Measurements from ENCODE around the gene SERPINA1.
"Not testable (repeated sequence)": the region's sequence is repeated elsewhere in the genome, so short reads cannot be mapped to it uniquely, and the experiment has no call there.

Gene SERPINA1

DNA sequence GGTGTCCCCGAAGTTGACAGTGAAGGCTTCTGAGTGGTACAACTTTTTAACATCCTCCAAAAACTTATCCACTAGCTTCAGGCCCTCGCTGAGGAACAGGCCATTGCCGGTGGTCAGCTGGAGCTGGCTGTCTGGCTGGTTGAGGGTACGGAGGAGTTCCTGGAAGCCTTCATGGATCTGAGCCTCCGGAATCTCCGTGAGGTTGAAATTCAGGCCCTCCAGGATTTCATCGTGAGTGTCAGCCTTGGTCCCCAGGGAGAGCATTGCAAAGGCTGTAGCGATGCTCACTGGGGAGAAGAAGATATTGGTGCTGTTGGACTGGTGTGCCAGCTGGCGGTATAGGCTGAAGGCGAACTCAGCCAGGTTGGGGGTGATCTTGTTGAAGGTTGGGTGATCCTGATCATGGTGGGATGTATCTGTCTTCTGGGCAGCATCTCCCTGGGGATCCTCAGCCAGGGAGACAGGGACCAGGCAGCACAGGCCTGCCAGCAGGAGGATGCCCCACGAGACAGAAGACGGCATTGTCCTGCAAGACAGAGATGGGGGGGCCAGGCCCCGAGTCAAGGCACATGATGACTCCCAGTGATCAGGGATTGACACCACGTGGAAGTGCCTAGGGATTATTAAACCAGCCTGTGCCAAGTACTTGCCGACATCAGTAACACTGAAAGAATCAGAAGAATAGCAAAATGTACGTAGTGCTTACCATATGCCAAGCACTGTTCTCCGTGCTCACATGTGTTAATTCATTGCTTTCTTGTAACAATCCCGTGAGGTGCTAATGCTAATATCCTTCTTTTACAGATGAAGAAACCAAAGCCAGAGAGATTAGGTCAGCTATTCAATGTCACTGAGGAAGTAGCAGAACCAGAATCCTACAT, 5.4 kb downstream of the SERPINA1 start:
- DNase-seq, result no peak

DNA sequence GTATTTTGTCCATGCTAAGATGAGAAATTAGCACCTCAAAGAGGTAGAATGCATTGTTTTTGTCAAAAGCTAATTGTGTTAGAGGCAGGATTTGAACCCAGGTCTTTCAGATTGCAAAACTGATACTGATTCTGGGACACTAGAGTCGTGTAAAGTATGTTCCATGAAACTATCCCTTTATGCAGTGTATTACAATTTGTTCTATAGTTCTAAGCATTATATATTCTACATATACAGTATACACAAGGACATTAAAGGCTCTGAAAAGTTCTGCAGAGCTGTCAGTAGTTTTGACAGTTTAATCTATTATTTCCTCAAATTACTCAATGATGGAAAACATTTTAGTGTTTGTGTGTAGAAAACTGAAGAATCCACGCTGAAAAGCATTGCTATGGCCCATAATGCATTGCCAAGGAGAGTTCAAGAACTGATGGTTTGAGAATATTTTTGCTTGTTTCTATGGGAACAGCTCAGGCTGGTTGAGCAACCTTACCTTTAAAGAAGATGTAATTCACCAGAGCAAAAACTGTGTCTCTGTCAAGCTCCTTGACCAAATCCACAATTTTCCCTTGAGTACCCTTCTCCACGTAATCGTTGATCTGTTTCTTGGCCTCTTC, 6.2 kb downstream of the SERPINA1 start:
- no peak for DNase-seq

DNA sequence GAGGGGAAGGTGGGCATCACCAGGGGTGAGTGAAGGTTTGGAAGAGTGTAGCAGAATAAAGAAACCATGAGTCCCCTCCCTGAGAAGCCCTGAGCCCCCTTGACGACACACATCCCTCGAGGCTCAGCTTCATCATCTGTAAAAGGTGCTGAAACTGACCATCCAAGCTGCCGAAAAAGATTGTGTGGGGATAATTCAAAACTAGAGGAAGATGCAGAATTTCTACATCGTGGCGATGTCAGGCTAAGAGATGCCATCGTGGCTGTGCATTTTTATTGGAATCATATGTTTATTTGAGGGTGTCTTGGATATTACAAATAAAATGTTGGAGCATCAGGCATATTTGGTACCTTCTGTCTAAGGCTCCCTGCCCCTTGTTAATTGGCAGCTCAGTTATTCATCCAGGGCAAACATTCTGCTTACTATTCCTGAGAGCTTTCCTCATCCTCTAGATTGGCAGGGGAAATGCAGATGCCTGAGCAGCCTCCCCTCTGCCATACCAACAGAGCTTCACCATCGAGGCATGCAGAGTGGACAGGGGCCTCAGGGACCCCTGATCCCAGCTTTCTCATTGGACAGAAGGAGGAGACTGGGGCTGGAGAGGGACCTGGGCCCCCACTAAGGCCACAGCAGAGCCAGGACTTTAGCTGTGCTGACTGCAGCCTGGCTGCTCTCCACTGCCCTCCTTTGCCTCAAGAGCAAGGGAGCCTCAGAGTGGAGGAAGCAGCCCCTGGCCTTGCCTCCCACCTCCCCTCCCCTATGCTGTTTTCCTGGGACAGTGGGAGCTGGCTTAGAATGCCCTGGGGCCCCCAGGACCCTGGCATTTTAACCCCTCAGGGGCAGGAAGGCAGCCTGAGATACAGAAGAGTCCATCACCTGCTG, 7.0 kb downstream of the SERPINA1 start:
- no peak for DNase-seq

DNA sequence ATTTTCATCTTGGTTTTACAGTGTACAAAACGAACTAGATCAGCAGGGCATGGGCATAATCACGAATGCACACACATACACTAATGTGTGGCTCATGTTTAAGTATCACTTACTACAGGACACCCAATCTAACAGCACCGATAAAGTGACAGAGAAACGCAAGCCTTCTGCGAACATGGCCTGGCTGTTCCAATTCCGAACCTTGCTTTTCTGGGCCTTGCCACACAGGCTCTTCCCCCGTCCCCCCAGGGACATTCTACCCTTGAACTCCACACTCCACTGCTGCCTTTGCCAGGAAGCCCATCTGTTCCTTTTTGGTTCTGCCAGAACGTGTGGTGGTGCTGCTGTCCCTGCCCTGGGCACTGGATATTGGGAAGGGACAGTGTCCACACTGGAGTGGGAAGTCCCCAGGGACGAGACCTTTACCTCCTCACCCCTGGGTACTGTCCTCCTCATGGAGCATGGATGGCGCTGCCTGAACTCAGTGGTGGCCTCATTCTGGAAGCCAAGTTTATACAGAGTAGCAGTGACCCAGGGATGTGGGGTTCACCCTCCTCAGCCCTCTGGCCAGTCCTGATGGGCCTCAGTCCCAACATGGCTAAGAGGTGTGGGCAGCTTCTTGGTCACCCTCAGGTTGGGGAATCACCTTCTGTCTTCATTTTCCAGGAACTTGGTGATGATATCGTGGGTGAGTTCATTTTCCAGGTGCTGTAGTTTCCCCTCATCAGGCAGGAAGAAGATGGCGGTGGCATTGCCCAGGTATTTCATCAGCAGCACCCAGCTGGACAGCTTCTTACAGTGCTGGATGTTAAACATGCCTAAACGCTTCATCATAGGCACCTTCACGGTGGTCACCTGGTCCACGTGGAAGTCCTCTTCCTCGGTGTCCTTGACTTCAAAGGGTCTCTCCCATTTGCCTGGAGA, 7.9 kb downstream of the SERPINA1 start:
- no peak for DNase-seq

DNA sequence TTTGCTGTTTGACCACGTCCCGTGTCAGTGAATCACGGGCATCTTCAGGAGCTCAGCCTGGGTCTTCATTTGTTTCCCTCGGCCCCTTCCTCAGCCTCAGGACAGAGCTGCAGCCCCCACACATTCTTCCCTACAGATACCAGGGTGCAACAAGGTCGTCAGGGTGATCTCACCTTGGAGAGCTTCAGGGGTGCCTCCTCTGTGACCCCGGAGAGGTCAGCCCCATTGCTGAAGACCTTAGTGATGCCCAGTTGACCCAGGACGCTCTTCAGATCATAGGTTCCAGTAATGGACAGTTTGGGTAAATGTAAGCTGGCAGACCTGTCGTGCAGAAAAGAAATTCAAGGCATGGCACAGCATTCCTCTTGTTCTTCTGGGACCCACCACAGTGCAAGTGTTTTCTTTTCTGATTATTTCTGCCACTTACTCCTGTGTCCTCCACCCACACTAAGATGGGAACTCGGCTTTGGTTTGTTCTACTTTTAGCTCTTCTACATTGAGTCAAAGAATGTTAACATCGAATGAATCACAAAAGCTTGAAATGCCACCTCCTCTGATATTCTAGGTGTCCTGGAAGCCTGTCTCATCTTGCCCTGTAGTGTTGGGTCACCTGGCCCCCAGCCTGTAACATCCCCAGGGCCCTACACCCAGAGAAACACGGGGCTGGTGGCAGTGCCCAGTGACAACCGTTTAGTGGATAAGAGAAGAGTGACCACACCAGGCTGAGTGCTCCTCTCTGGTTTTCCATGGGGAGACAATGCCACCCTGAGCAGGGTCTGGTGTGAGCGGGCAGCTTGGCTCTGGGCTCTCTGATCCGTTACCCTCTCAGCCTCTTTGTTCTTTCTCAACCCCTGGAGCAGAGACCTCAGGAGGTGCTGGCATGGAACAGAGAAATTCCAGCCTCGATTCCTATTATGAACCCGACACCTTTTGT, 8.8 kb downstream of the SERPINA1 start:
- no peak for DNase-seq

DNA sequence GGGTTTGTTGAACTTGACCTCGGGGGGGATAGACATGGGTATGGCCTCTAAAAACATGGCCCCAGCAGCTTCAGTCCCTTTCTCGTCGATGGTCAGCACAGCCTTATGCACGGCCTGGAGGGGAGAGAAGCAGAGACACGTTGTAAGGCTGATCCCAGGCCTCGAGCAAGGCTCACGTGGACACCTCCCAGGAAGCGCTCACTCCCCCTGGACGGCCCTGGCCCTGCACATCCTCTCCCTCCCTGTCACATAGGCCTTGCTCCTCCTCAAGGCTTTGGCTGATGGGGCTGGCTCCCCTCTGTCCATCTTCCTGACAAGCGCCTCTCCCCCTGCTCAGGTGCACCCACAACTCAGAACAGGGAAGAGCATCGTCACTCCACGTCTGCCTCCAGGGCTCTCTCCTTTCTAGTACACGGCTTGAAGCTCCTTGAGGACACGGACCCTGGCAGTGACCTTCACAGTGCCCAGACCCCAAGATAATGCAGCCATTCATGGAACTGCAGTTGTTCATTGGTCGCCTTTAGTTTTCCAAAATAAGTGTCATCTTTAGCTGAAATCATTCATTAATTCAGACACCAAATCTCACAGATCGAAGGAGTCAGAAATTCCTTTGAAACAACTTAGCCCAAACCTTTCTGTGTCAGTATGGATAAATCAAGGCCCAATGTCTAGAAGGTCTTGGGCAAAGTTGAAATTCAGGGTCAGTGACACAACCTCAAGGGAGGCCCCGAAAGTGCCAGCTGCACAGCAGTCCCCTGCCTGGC, 9.7 kb downstream of the SERPINA1 start:
- no peak for DNase-seq

DNA sequence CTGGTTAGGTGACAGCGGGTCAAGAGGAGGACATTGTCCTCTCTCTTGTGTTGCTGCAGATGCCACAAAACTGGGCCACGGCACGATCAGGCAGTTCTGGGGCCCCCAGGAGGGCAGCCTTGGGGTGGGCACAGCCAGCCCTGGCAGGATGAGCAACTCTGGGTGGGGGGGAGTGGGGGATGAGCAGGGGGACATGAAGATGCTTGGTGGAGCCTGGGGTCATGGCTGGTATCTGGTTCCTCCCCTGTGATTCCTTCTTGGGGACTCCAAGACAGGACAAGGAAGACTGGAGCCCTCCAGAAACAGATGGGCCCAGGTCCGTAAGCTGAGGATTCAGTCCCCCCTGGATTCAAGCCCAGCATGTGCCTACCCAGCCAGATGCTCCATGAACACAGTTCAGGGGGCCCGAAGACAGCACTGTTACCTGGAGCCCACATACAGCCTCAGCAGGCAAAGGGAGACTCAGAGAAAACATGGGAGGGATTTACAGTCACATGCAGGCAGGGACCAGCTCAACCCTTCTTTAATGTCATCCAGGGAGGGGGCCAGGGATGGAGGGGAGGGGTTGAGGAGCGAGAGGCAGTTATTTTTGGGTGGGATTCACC, 10.4 kb downstream of the SERPINA1 start:
- DNase-seq, result no peak

DNA sequence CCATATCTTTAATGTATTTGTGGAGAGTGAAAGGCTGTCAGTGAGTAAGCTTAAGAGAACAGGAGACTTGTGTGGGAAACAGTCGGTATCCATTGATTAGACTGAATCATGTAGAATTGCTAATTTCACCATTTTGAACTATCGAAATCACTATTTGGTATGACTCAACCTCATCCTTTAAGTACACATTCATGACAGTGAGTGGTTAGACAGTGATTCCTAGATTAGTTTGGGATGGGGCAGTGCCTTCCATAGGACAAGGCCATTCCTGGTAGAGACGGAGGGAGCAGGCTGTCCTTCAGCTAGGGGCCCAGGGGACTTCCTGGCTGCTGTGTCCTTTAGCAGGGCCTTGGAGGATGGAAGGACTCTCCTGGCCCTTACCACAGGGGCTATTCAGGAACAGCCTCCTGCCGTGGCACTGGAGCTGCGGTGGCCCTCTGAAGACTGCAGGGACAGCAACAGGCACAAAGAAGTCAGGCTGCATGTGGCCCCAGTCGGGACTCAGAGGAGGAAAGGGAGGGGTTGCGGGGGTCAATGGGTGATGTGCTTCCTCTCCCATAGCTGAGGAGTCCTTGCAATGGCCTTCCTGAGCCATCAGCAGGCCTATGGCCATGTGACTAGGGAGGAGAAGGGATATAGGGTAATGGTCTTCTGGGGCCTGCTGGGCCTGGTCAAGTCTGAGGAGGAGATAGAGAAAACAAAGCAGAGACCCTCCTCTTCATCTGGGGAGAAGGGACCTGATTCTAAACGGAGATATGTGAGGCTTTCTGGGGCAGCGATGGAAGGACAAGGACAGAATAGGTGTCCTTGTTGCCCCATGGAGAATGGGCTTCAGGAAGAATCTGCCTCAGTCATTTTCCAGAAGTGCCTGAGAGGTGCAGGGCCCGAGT, 11.2 kb downstream of the SERPINA1 start:
- DNase-seq, result no peak

DNA sequence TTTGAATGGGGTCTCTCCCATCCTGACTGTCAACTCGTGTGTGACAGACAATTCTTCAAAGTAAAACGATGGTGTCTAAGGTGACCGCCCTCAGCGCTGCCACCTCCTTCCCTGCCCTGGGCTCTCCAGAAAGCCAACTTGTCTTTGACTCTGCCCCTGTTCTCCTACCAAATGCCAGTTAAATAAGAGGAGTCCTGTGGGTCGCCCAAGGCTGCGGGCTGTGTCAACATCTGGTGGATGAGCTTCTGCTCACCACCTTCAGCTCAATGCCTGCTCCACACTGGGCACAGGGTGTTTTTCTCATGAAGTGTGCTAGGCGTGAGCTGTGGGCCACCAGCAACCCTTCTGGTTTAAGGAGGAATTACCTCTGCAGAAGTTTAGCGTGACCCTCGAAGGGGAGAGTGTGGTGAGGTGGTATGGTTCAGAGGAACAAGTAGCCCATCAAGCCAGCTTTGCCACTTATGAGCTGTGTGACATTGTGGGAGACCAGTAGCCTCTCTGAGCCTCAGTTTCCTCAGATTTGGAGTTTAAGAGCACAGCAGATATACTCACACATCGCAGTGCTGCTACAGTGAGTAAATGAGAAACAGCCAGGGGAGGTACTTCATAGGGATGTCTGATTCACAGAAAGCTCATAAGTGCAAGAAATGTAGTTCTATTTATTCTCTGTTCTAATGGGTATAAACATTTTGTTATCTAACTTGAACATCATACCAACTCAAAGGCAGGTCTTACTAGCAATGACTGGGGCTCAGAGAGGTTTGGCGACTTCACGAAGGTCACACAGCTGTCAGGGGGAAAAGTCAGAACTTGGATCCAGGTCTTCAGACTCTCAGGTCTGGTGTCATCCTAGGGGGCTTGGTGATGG, 12.1 kb downstream of the SERPINA1 start:
- DNase-seq, result no peak

DNA sequence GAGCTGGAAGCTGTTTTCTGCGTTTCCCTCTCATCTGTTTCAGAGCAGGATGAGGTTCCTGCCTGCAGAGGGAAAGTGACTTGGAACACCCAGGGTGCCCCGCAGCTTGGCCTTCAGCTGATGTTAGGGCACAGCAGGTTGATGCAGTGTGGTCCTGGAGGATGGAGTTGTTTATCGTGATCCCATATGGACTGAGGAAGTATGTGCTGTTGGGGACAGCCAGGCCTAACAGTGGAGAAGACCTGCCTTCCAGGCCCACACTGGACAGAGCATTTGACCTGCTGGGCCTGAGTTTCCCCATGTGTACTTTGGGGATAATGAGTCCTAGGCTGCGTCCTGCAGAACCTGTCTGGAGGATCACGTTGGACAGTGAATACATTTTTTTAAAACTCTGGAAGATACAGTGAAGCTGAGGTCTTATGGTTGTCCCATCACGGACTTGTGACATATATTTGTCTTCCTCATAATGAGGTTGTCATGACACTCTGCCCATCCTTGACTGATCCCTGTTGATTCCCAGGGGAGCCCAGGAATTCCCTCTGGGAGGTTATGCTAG, 12.8 kb downstream of the SERPINA1 start:
- DNase-seq, result no peak

DNA sequence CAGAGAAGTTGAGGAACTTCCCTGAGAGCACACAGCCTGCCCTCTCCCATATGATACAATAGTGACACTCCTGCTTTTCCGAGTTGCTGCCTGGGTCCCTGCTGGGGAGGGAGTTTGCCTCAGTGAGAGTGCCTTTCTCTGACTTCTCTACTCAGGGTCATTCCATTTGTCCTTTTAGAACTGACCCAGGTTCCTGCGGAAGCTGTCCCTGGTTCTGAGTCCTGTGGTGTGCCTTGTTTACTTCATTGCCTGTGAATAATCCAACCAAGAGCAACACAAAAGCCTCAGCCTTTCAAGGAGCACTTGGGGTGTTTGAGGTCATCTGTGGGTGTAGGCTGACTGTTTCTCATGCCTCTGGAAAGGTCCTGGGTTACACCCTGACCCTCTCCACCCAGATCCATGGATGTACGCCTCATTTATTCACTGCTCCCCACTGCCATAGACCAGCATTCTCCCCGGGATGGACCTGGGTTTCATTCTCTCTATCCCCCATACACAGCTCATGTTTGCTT, 13.6 kb downstream of the SERPINA1 start:
- peak in 1 of 2 donors; percentile 42 for DNase-seq

DNA sequence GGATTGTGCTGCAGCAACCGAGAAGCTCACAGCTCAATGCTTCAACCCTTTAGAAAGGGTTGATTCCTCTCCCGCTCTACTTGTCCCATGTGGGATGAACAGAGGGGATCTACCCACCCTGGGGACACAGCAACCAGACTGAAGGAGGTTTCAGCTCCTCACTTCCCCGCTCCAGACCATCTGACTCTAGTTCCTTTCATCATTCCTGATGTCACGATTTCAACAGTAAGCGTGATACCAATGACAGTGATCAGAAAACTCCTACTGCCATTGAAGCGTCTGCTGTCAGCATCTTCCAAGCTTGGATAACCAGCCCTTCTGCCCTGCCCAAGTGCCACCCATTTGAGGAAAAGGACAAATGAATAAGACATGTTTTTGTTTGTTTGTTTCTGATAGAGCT, 14.3 kb downstream of the SERPINA1 start:
- DNase-seq, result peak; percentile 20 to 63

DNA sequence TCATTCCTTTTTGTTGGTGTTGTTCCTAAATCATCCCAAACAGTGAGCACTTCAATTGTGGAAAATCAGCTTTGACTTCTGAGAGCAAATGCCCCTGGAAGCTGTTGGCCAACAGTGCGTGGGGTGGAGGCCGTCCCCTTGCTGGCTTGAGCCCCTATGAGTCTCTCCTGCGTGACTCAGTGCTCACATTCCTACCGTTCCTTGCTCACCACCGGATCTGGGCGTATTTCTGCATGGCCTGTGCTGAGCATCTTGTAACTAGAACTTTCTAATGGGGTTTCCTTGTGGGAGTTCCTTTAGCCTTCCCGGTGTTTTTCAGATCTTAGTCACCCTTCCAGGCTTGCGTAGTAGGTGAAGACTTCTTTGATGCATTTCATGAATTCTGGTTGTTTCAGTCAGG, 14.7 kb downstream of the SERPINA1 start:
- DNase-seq, result no peak

DNA sequence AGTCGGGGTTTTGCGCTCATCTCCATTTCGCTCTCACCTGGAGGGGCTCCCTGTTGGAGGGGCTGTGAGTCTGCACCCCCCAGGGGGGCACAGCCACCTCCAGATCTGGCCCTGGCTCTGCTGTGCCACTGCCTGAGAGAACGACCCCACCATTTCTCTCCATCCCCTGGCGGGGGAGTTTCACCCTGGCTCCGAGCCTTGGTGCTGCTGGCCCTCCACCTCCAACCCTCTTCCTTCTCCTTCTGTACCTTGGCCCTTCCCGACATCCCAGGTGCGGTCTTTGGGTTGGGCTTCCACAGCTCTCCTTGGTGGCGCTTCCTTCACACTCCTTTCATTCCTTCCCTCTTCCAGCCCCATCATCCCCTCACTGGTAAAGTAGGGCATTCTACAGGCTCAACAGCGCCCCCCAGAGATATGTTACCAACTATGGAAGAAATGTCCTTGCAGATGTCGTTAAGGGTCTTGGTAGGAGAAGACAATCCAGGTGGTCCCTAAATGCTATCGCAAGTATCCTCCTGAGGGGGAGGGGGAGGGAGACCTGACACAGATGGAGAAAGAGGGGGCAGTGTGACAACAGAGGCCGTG, 16.3 kb downstream of the SERPINA1 start:
- DNase-seq, result no peak

DNA sequence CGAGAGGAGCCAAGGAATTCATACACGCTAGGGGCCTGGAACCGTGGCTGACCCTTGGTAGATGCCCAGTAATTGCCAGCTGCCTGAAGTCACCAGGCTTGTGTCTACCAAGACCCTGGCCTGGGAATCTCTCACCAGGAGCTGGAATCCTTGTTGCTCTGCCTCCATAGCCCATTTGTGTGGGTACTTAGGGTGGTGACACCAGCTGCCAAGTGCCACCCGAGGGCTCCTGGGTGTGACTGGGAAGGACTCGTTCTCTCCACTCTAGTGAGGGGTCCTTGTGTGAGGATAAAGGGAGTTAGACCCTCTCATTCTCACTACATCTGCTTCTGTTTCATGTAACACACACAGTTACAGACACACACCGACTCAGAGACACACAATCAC, 17.9 kb downstream of the SERPINA1 start:
- no peak for DNase-seq

DNA sequence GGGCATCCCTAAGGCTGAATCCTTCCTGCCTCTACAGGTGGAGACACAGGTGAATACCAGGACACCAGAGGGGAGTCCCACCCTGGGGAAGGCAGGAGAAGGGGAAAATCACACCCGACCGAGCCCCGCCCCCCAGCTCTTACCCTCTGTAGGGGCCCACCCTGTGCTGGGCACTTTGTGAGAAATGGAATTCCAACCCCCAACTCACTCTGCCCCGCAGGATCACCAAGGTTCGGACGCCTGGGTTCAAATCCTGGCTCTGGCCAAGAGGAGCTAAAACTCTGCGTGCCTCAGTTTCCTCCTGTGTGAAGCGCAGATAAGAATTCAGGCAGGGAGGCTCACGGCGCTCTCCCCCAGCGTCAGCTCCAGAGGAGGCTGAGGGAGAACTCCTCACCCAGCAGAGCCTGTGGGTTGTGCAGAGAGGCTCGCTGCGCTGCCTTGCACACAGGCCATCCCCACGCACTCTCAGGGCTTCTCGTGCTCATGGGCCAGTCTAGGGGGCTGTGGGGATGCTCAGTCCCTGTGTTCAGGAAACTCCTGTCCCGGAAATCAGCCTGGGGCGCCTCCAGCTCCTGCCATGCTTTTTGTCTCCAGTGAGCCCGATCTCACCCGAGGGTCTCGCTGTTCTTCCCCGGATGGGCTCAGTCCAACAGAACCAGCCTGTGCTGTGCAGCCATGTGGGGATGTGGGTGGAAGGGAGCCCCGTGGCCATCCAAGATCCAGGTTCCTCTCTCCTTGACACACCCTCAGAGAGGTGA, 18.5 kb downstream of the SERPINA1 start:
- DNase-seq, result not testable (repeated sequence)

Measured in inflammatory macrophage (primary cell).